ENCODE measurements around the gene EFCAB8.

DNA sequence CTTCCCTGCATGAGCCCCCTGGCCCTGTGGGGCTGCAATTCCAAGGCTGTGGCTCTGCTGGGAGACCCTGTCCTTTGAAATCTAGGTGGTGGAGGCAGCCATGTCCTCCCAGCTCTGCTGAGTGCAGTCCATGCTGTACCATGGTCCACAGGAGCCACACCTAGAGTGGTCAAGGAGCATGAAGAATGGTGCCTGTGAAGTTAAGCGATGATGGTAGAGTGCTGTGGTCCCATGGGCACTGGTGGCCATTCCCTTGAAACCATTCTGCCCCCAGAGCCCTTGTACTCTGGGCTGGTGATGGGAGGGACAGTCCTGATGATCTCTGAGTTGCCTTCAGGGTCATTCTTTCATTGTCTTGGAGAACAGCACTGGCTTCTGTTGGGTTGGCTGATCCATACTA lies 55.3 kb downstream of the EFCAB8 start:
- TF ChIP-seq, protein P1, sequence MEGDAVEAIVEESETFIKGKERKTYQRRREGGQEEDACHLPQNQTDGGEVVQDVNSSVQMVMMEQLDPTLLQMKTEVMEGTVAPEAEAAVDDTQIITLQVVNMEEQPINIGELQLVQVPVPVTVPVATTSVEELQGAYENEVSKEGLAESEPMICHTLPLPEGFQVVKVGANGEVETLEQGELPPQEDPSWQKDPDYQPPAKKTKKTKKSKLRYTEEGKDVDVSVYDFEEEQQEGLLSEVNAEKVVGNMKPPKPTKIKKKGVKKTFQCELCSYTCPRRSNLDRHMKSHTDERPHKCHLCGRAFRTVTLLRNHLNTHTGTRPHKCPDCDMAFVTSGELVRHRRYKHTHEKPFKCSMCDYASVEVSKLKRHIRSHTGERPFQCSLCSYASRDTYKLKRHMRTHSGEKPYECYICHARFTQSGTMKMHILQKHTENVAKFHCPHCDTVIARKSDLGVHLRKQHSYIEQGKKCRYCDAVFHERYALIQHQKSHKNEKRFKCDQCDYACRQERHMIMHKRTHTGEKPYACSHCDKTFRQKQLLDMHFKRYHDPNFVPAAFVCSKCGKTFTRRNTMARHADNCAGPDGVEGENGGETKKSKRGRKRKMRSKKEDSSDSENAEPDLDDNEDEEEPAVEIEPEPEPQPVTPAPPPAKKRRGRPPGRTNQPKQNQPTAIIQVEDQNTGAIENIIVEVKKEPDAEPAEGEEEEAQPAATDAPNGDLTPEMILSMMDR (IDR thresholded peaks at IDR 0.05; ENCODE audit: borderline replicate concordance, extremely low read depth, low read length, poor library complexity, severe bottlenecking): no peak
- TF ChIP-seq EZH2 (IDR thresholded peaks at IDR 0.05; ENCODE audit: borderline replicate concordance, low read depth, low read length, severe bottlenecking): no peak

Measured in DND-41 (cell line).